GM23338 (cell line): ENCODE results near the gene PIK3R4. TPM values are rescaled to one million over a fixed set of nuclear protein-coding genes. Genes with fewer than 3 reads are reported as not detected.

Experiments used
- ATAC-seq: fragments of 200-7000 bp; cut with Tn5 transposase; 3 replicates; pipeline ENCODE4 v1.9.1; 2020
- DNase-seq: peaks from one replicate; pipeline ENCODE4 v3.0.0-alpha.2; 2015; ENCODE audit warnings: low spot score
- H2AFZ ChIP-seq: fragments of 200-600 bp; sonication (generic); 2 replicates; pipeline ENCODE4 v1.8.0; 2016; ENCODE audit warnings: antibody characterized with exemption, mild to moderate bottlenecking, moderate library complexity
- H3F3A ChIP-seq: fragments of 200-600 bp; sonication (generic); replicated peaks from 2 replicates; pipeline ENCODE4 v1.8.0; 2017; ENCODE audit warnings: antibody characterized with exemption, mixed run types, low read depth
- H3K27ac ChIP-seq: fragments of 200-600 bp; sonication (generic); 2 replicates; pipeline ENCODE4 v1.6.1; 2016; ENCODE audit warnings: low read depth
- H3K27me3 ChIP-seq: fragments of 200-600 bp; sonication (generic); 2 replicates; pipeline ENCODE4 v1.8.0; 2016; ENCODE audit warnings: mild to moderate bottlenecking, mixed run types, moderate library complexity; ENCODE audit not compliant: insufficient read depth
- H3K36me3 ChIP-seq: fragments of 200-600 bp; sonication (generic); 2 replicates; pipeline ENCODE4 v1.8.0; 2016; ENCODE audit warnings: mild to moderate bottlenecking; ENCODE audit not compliant: insufficient read depth
- H3K4me1 ChIP-seq: fragments of 200-600 bp; sonication (generic); 2 replicates; pipeline ENCODE4 v1.8.0; 2016; ENCODE audit warnings: mild to moderate bottlenecking, moderate library complexity; ENCODE audit not compliant: insufficient read depth
- H3K4me2 ChIP-seq: fragments of 200-600 bp; sonication (generic); 2 replicates; pipeline ENCODE4 v1.7.1; 2017; ENCODE audit warnings: mixed run types
- H3K4me3 ChIP-seq: fragments of 200-600 bp; sonication (generic); 2 replicates; pipeline ENCODE4 v1.6.1; 2016; ENCODE audit warnings: mixed run types
- H3K79me2 ChIP-seq: fragments of 200-600 bp; sonication (generic); replicated peaks from 2 replicates; pipeline ENCODE4 v1.8.0; 2017; ENCODE audit warnings: mild to moderate bottlenecking; ENCODE audit not compliant: insufficient read depth
- H3K9me2 ChIP-seq: fragments of 200-600 bp; sonication (generic); 2 replicates; pipeline ENCODE4 v1.8.0; 2017; ENCODE audit not compliant: insufficient read depth
- H4K20me1 ChIP-seq: fragments of 200-600 bp; sonication (generic); replicated peaks from 2 replicates; pipeline ENCODE4 v1.8.0; 2017; ENCODE audit warnings: mild to moderate bottlenecking; ENCODE audit not compliant: insufficient read depth
- H3K27ac Mint-ChIP-seq: 2 replicates; pipeline ENCODE4 v1.8.0; 2020; ENCODE audit warnings: inconsistent platforms, mild to moderate bottlenecking, moderate library complexity, mixed read lengths
- H3K27me3 Mint-ChIP-seq: 3 replicates; pipeline ENCODE4 v1.8.0; 2022; ENCODE audit warnings: low read depth, mild to moderate bottlenecking, moderate library complexity, mixed read lengths, inconsistent platforms; ENCODE audit not compliant: insufficient read depth, poor library complexity
- H3K36me3 Mint-ChIP-seq: 3 replicates; pipeline ENCODE4 v1.8.0; 2021; ENCODE audit warnings: low read depth, mild to moderate bottlenecking, inconsistent platforms, moderate library complexity, mixed read lengths
- H3K4me1 Mint-ChIP-seq: 3 replicates; pipeline ENCODE4 v1.8.0; 2020; ENCODE audit warnings: mild to moderate bottlenecking, inconsistent platforms, mixed read lengths
- H3K4me3 Mint-ChIP-seq: 3 replicates; pipeline ENCODE4 v1.8.0; 2021; ENCODE audit warnings: moderate library complexity, mild to moderate bottlenecking, inconsistent platforms, mixed read lengths
- H3K9me3 Mint-ChIP-seq: 3 replicates; pipeline ENCODE4 v1.8.0; 2020; ENCODE audit warnings: moderate library complexity, mild to moderate bottlenecking, inconsistent platforms, mixed read lengths
- CREB1 ChIP-seq: fragments of 250-450 bp; sonication (Bioruptor Pico); IDR thresholded peaks from 2 replicates; pipeline ENCODE4 v1.5.0; 2020; ENCODE audit warnings: low read depth, mild to moderate bottlenecking, moderate library complexity
- polyA plus RNA-seq: library from polyadenylated mRNA; unstranded; fragments of >200 nt; fragmentation: Nextera tagmentation; extraction: Ambion mirVana; gene quantifications from 2 replicates; pipeline ENCODE4 v1.2.1, GENCODE V29; 2016
- total RNA-seq: library from RNA; depleted of rRNA; stranded (reverse); fragments of >200 nt; shearing (Covaris generic); gene quantifications from 2 replicates; pipeline ENCODE4 v1.2.3, GENCODE V29; 2014
- TF ChIP-seq, protein P1 (sequence below): fragments of 250-450 bp; sonication (Bioruptor Pico); IDR thresholded peaks from 2 replicates; pipeline ENCODE4 v1.5.0; 2020; ENCODE audit warnings: mild to moderate bottlenecking, moderate library complexity
- TF ChIP-seq, protein P2 (sequence below): IDR thresholded peaks from one replicate; pipeline ENCODE4 v1.6.1; 2018; ENCODE audit warnings: antibody characterized with exemption; ENCODE audit not compliant: unreplicated experiment

The PIK3R4 gene
- total and polyA plus RNA-seq, 2 experiments from 2014 or later, result 48.8 to 65.1 TPM

DNA sequence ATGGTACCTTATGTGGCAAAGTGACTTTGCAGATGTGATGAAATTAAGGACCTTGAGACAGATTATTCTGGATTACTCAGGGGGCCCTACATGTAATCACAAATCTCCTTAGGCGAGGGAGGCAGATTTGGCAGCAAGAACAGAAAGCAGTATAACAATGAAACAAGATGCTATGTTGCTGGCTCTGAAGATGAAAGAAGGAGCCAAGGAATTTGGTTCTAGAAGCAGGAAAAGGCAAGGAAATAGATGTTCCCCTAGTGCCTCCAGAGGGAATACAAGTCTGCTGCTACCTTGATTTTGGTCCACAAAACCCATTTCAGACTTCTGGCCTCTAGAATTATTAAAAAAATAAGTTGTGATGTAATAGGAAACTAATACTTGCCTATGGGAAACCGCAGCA is 64.5 kb downstream of the PIK3R4 start:
- Mint-ChIP-seq H3K27ac (no peak overlapping the region), H3K36me3 (peaks cover 29% of the 10 kb centered on the region), H3K27me3 (no peaks in the 10 kb centered on the region), H3K4me1 (no peaks in the 10 kb centered on the region), H3K9me3 (no peaks in the 10 kb centered on the region), H3K4me3 (no peak overlapping the region)
- DNase-seq, result no peak
- TF ChIP-seq CREB1 (CRISPR knock-in tag), result no peak
- TF ChIP-seq, protein P1, sequence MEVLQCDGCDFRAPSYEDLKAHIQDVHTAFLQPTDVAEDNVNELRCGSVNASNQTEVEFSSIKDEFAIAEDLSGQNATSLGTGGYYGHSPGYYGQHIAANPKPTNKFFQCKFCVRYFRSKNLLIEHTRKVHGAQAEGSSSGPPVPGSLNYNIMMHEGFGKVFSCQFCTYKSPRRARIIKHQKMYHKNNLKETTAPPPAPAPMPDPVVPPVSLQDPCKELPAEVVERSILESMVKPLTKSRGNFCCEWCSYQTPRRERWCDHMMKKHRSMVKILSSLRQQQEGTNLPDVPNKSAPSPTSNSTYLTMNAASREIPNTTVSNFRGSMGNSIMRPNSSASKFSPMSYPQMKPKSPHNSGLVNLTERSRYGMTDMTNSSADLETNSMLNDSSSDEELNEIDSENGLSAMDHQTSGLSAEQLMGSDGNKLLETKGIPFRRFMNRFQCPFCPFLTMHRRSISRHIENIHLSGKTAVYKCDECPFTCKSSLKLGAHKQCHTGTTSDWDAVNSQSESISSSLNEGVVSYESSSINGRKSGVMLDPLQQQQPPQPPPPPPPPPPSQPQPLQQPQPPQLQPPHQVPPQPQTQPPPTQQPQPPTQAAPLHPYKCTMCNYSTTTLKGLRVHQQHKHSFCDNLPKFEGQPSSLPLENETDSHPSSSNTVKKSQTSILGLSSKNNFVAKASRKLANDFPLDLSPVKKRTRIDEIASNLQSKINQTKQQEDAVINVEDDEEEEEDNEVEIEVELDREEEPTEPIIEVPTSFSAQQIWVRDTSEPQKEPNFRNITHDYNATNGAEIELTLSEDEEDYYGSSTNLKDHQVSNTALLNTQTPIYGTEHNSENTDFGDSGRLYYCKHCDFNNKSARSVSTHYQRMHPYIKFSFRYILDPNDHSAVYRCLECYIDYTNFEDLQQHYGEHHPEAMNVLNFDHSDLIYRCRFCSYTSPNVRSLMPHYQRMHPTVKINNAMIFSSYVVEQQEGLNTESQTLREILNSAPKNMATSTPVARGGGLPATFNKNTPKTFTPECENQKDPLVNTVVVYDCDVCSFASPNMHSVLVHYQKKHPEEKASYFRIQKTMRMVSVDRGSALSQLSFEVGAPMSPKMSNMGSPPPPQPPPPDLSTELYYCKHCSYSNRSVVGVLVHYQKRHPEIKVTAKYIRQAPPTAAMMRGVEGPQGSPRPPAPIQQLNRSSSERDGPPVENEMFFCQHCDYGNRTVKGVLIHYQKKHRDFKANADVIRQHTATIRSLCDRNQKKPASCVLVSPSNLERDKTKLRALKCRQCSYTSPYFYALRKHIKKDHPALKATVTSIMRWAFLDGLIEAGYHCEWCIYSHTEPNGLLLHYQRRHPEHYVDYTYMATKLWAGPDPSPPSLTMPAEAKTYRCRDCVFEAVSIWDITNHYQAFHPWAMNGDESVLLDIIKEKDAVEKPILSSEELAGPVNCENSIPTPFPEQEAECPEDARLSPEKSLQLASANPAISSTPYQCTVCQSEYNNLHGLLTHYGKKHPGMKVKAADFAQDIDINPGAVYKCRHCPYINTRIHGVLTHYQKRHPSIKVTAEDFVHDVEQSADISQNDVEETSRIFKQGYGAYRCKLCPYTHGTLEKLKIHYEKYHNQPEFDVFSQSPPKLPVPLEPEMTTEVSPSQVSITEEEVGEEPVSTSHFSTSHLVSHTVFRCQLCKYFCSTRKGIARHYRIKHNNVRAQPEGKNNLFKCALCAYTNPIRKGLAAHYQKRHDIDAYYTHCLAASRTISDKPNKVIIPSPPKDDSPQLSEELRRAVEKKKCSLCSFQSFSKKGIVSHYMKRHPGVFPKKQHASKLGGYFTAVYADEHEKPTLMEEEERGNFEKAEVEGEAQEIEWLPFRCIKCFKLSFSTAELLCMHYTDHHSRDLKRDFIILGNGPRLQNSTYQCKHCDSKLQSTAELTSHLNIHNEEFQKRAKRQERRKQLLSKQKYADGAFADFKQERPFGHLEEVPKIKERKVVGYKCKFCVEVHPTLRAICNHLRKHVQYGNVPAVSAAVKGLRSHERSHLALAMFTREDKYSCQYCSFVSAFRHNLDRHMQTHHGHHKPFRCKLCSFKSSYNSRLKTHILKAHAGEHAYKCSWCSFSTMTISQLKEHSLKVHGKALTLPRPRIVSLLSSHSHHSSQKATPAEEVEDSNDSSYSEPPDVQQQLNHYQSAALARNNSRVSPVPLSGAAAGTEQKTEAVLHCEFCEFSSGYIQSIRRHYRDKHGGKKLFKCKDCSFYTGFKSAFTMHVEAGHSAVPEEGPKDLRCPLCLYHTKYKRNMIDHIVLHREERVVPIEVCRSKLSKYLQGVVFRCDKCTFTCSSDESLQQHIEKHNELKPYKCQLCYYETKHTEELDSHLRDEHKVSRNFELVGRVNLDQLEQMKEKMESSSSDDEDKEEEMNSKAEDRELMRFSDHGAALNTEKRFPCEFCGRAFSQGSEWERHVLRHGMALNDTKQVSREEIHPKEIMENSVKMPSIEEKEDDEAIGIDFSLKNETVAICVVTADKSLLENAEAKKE (CRISPR knock-in tag), result no peak
- TF ChIP-seq, protein P2, sequence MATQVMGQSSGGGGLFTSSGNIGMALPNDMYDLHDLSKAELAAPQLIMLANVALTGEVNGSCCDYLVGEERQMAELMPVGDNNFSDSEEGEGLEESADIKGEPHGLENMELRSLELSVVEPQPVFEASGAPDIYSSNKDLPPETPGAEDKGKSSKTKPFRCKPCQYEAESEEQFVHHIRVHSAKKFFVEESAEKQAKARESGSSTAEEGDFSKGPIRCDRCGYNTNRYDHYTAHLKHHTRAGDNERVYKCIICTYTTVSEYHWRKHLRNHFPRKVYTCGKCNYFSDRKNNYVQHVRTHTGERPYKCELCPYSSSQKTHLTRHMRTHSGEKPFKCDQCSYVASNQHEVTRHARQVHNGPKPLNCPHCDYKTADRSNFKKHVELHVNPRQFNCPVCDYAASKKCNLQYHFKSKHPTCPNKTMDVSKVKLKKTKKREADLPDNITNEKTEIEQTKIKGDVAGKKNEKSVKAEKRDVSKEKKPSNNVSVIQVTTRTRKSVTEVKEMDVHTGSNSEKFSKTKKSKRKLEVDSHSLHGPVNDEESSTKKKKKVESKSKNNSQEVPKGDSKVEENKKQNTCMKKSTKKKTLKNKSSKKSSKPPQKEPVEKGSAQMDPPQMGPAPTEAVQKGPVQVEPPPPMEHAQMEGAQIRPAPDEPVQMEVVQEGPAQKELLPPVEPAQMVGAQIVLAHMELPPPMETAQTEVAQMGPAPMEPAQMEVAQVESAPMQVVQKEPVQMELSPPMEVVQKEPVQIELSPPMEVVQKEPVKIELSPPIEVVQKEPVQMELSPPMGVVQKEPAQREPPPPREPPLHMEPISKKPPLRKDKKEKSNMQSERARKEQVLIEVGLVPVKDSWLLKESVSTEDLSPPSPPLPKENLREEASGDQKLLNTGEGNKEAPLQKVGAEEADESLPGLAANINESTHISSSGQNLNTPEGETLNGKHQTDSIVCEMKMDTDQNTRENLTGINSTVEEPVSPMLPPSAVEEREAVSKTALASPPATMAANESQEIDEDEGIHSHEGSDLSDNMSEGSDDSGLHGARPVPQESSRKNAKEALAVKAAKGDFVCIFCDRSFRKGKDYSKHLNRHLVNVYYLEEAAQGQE, result no peak
- no peaks in the 10 kb centered on the region for H3F3A ChIP-seq
- H3K36me3 ChIP-seq, result peaks cover 25% of the 10 kb centered on the region
- H3K27ac ChIP-seq, result no peak overlapping the region
- H4K20me1 ChIP-seq, result no peaks in the 10 kb centered on the region
- no peak for ATAC-seq
- H3K4me2 ChIP-seq, result no peak overlapping the region
- no peaks in the 10 kb centered on the region for H3K4me1 ChIP-seq
- no peak overlapping the region for H3K4me3 ChIP-seq
- no peaks in the 10 kb centered on the region for H3K79me2 ChIP-seq
- no peak overlapping the region for H2AFZ ChIP-seq
- no peaks in the 10 kb centered on the region for H3K9me2 ChIP-seq
- no peaks in the 10 kb centered on the region for H3K27me3 ChIP-seq
